HepG2 (cell line): ENCODE data around the gene DPH7. TPM values are rescaled to one million over a fixed set of nuclear protein-coding genes. Genes with fewer than 3 reads are reported as not detected.

Source experiments
- CEBPG ChIP-seq: IDR thresholded peaks from 2 replicates; pipeline ENCODE4 v1.6.1; 2016
- PAF1 ChIP-seq: IDR thresholded peaks from 2 replicates; pipeline ENCODE4 v1.6.1; 2016; ENCODE audit warnings: missing genetic modification reagents, missing compliant biosample characterization
- RAD51 ChIP-seq: fragments of 450-650 bp; IDR thresholded peaks from 2 replicates; pipeline ENCODE4 v1.6.1; 2016; ENCODE audit warnings: borderline replicate concordance
- ZC3H13 ChIP-seq: sonication (generic); formaldehyde crosslinking; IDR thresholded peaks from 2 replicates; pipeline ENCODE4 v1.8.1; 2023; ENCODE audit warnings: mild to moderate bottlenecking, missing genetic modification reagents, moderate library complexity
- ZNF12 ChIP-seq: sonication (generic); formaldehyde crosslinking; IDR thresholded peaks from 2 replicates; pipeline ENCODE4 v1.5.0; 2020; ENCODE audit warnings: missing genetic modification reagents
- ZNF333 ChIP-seq: sonication (generic); formaldehyde crosslinking; IDR thresholded peaks from 2 replicates; pipeline ENCODE4 v1.4.0; 2020; ENCODE audit warnings: mild to moderate bottlenecking, missing genetic modification reagents, borderline replicate concordance
- ZNF501 ChIP-seq: sonication (generic); formaldehyde crosslinking; IDR thresholded peaks from 2 replicates; pipeline ENCODE4 v1.5.1; 2020; ENCODE audit warnings: mild to moderate bottlenecking, moderate library complexity, missing genetic modification reagents
- polyA plus RNA-seq, 8 experiments: library from polyadenylated mRNA; depleted of rRNA in 3 of 8; stranded (reverse) in 7 of 8; unstranded in 1 of 8; fragments of >200 nt; fragmentation: Illumina TruSeq in 4 of 8; extraction: Trizol in 4 of 8; gene quantifications; 2 replicates each; pipeline versions ENCODE4 v1.2.1 to v1.2.3, GENCODE V29; 2011 to 2016; ENCODE audit warnings: low read depth in 4 of 8, missing spikeins in 1 of 8, mixed read lengths in 1 of 8; ENCODE audit not compliant: insufficient read depth in 1 of 8
- total RNA-seq, 5 experiments: library from RNA; depleted of rRNA; stranded (reverse); fragments of >200 nt; fragmentation: Illumina TruSeq; extraction: Trizol; gene quantifications; 2 replicates each; pipeline ENCODE4 v1.2.3, GENCODE V29; 2016; ENCODE audit warnings: low read depth in 1 of 5
- TF ChIP-seq, protein P1 (sequence below): sonication (generic); formaldehyde crosslinking; IDR thresholded peaks from 2 replicates; pipeline ENCODE4 v1.4.0; 2020; ENCODE audit warnings: mild to moderate bottlenecking, missing genetic modification reagents
- TF ChIP-seq, protein P2 (sequence below): sonication (generic); formaldehyde crosslinking; IDR thresholded peaks from 2 replicates; pipeline ENCODE4 v1.4.0; 2020; ENCODE audit warnings: mild to moderate bottlenecking, missing genetic modification reagents
- TF ChIP-seq, protein P3 (sequence below): IDR thresholded peaks from 2 replicates; pipeline ENCODE4 v1.4.0; 2020; ENCODE audit warnings: mild to moderate bottlenecking, missing genetic modification reagents
- TF ChIP-seq, protein P4 (sequence below): sonication (generic); formaldehyde crosslinking; IDR thresholded peaks from 2 replicates; pipeline ENCODE4 v1.5.1; 2020; ENCODE audit warnings: missing genetic modification reagents, mild to moderate bottlenecking, borderline replicate concordance

Gene DPH7
- total and polyA plus RNA-seq, 2 of the 13 experiments (the other 11 are each of a cell fraction or from before 2014, with no cell fraction given) = 27.6 to 31.6 TPM

GRCh38 chr9:137534256-137535119, 44.2 kb downstream of the DPH7 start (continued):
- TF ChIP-seq, protein P1, sequence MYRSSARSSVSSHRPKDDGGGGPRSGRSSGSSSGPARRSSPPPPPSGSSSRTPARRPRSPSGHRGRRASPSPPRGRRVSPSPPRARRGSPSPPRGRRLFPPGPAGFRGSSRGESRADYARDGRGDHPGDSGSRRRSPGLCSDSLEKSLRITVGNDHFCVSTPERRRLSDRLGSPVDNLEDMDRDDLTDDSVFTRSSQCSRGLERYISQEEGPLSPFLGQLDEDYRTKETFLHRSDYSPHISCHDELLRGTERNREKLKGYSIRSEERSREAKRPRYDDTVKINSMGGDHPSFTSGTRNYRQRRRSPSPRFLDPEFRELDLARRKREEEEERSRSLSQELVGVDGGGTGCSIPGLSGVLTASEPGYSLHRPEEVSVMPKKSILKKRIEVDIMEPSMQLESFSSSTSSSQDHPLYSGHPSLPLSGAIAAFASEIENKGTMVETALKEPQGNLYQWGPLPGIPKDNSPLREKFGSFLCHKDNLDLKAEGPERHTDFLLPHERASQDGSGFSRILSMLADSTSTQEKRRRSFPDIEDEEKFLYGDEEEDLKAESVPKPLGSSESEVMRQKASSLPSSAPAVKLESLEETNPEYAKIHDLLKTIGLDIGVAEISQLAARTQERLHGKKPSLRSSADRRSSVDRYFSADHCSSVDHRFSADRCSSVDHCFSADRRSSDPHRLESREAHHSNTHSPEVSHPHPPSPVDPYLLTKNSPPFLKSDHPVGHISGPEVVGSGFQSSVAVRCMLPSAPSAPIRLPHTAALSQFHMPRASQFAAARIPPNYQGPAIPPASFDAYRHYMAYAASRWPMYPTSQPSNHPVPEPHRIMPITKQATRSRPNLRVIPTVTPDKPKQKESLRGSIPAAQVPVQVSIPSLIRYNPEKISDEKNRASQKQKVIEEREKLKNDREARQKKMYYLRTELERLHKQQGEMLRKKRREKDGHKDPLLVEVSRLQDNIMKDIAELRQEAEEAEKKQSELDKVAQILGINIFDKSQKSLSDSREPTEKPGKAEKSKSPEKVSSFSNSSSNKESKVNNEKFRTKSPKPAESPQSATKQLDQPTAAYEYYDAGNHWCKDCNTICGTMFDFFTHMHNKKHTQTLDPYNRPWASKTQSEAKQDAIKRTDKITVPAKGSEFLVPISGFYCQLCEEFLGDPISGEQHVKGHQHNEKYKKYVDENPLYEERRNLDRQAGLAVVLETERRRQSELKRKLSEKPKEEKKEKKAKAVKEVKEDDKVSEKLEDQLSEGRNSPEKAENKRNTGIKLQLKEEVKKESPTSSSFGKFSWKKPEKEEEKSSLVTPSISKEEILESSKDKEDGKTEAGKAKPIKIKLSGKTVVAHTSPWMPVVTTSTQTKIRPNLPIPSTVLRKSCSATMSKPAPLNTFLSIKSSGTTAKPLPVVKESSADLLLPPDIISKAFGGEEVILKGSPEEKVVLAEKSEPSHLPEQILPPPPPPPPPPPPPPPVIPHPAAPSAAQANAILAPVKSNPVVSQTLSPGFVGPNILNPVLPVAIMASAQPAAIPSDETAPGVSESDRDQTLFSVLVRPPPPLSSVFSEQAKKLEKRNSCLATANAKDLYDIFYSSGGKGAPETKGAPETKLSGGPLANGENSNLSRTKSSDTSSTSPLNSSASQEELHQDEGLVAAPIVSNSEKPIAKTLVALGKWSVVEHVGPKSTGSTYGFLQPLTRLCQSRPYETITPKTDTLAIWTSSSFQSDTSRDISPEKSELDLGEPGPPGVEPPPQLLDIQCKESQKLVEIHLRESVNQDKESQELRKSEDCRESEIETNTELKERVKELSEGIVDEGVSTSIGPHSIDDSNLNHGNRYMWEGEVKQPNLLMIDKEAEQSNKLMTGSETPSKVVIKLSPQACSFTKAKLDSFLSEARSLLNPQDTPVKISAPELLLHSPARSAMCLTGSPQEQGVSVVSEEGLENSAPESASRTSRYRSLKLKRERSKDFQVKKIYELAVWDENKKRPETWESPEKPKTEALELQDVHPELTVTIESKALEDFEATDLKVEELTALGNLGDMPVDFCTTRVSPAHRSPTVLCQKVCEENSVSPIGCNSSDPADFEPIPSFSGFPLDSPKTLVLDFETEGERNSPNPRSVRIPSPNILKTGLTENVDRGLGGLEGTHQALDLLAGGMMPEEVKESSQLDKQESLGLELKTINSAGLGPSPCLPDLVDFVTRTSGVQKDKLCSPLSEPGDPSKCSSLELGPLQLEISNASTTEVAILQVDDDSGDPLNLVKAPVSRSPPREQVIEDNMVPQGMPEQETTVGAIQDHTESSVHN = no peak
- TF ChIP-seq PAF1 (CRISPR knock-in tag) (no peak), ZNF12 (no peak), CEBPG (peak; percentile 37; the same call in 1 of the 2 replicates), ZNF333 (CRISPR knock-in tag) (no peak), RAD51 (peak; percentile 37; the same call in 1 of the 2 replicates), ZC3H13 (CRISPR knock-in tag) (0 out of 2 replicates have a peak, but pooled peaks have one; percentile 20), ZNF501 (CRISPR knock-in tag) (0 out of 2 replicates have a peak, but pooled peaks have one; percentile 61)
- TF ChIP-seq, protein P2, sequence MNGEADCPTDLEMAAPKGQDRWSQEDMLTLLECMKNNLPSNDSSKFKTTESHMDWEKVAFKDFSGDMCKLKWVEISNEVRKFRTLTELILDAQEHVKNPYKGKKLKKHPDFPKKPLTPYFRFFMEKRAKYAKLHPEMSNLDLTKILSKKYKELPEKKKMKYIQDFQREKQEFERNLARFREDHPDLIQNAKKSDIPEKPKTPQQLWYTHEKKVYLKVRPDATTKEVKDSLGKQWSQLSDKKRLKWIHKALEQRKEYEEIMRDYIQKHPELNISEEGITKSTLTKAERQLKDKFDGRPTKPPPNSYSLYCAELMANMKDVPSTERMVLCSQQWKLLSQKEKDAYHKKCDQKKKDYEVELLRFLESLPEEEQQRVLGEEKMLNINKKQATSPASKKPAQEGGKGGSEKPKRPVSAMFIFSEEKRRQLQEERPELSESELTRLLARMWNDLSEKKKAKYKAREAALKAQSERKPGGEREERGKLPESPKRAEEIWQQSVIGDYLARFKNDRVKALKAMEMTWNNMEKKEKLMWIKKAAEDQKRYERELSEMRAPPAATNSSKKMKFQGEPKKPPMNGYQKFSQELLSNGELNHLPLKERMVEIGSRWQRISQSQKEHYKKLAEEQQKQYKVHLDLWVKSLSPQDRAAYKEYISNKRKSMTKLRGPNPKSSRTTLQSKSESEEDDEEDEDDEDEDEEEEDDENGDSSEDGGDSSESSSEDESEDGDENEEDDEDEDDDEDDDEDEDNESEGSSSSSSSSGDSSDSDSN = no peak
- TF ChIP-seq, protein P3, sequence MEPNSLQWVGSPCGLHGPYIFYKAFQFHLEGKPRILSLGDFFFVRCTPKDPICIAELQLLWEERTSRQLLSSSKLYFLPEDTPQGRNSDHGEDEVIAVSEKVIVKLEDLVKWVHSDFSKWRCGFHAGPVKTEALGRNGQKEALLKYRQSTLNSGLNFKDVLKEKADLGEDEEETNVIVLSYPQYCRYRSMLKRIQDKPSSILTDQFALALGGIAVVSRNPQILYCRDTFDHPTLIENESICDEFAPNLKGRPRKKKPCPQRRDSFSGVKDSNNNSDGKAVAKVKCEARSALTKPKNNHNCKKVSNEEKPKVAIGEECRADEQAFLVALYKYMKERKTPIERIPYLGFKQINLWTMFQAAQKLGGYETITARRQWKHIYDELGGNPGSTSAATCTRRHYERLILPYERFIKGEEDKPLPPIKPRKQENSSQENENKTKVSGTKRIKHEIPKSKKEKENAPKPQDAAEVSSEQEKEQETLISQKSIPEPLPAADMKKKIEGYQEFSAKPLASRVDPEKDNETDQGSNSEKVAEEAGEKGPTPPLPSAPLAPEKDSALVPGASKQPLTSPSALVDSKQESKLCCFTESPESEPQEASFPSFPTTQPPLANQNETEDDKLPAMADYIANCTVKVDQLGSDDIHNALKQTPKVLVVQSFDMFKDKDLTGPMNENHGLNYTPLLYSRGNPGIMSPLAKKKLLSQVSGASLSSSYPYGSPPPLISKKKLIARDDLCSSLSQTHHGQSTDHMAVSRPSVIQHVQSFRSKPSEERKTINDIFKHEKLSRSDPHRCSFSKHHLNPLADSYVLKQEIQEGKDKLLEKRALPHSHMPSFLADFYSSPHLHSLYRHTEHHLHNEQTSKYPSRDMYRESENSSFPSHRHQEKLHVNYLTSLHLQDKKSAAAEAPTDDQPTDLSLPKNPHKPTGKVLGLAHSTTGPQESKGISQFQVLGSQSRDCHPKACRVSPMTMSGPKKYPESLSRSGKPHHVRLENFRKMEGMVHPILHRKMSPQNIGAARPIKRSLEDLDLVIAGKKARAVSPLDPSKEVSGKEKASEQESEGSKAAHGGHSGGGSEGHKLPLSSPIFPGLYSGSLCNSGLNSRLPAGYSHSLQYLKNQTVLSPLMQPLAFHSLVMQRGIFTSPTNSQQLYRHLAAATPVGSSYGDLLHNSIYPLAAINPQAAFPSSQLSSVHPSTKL (CRISPR knock-in tag) = peak; percentile 44; the same call in 1 of the 2 replicates
- TF ChIP-seq, protein P4, sequence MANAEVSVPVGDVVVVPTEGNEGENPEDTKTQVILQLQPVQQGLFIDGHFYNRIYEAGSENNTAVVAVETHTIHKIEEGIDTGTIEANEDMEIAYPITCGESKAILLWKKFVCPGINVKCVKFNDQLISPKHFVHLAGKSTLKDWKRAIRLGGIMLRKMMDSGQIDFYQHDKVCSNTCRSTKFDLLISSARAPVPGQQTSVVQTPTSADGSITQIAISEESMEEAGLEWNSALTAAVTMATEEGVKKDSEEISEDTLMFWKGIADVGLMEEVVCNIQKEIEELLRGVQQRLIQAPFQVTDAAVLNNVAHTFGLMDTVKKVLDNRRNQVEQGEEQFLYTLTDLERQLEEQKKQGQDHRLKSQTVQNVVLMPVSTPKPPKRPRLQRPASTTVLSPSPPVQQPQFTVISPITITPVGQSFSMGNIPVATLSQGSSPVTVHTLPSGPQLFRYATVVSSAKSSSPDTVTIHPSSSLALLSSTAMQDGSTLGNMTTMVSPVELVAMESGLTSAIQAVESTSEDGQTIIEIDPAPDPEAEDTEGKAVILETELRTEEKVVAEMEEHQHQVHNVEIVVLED (CRISPR knock-in tag) = 0 out of 2 replicates have a peak, but pooled peaks have one; percentile 17
